HepG2 (cell line): ENCODE results near the gene POLR3H. TPM values are rescaled to one million over a fixed set of nuclear protein-coding genes. Genes with fewer than 3 reads are reported as not detected.

ENCODE experiments used
- AGO2 ChIP-seq: fragments of 200-400 bp; formaldehyde crosslinking; optimal IDR thresholded peaks from 2 replicates; pipeline ENCODE3; 2017; ENCODE audit warnings: mild to moderate bottlenecking, low read depth, low read length, moderate library complexity
- BRD4 ChIP-seq: sonication (generic); formaldehyde crosslinking; IDR thresholded peaks from 2 replicates; pipeline ENCODE4 v1.4.0; 2020; ENCODE audit warnings: missing genetic modification reagents
- CENPBD1 ChIP-seq: sonication (generic); formaldehyde crosslinking; IDR thresholded peaks from 2 replicates; pipeline ENCODE4 v1.8.0; 2022; ENCODE audit warnings: missing genetic modification reagents, low read depth, mild to moderate bottlenecking, borderline replicate concordance
- DZIP1 ChIP-seq: sonication (generic); formaldehyde crosslinking; IDR thresholded peaks from 2 replicates; pipeline ENCODE4 v1.5.0; 2020; ENCODE audit warnings: mild to moderate bottlenecking, missing genetic modification reagents
- KMT2A ChIP-seq: sonication (generic); formaldehyde crosslinking; IDR thresholded peaks from 2 replicates; pipeline ENCODE4 v1.4.0; 2020; ENCODE audit warnings: missing genetic modification reagents
- MEF2D ChIP-seq: sonication (generic); formaldehyde crosslinking; IDR thresholded peaks from 2 replicates; pipeline ENCODE4 v1.5.1; 2020; ENCODE audit warnings: mild to moderate bottlenecking, missing genetic modification reagents
- PHF8 ChIP-seq: sonication (generic); formaldehyde crosslinking; IDR thresholded peaks from 2 replicates; pipeline ENCODE4 v1.5.0; 2020; ENCODE audit warnings: missing genetic modification reagents
- PRPF4 ChIP-seq: fragments of 200-400 bp; formaldehyde crosslinking; IDR thresholded peaks from 2 replicates; pipeline ENCODE4 v1.6.1; 2016; ENCODE audit warnings: low read length, low read depth; ENCODE audit not compliant: poor library complexity, severe bottlenecking
- RORA ChIP-seq: sonication (generic); formaldehyde crosslinking; IDR thresholded peaks from 2 replicates; pipeline ENCODE4 v1.5.0; 2020; ENCODE audit warnings: mild to moderate bottlenecking, missing genetic modification reagents, moderate library complexity
- STAG1 ChIP-seq: sonication (generic); formaldehyde crosslinking; IDR thresholded peaks from 2 replicates; pipeline ENCODE4 v1.4.0; 2020; ENCODE audit warnings: missing genetic modification reagents
- TCF7L2 ChIP-seq: IDR thresholded peaks from 2 replicates; pipeline ENCODE4 v1.6.1; 2011; ENCODE audit warnings: mild to moderate bottlenecking, low read depth, low read length, moderate library complexity
- ZBTB26 ChIP-seq: IDR thresholded peaks from 2 replicates; pipeline ENCODE4 v1.6.1; 2016; ENCODE audit warnings: missing compliant biosample characterization, missing genetic modification reagents, borderline replicate concordance
- ZBTB49 ChIP-seq: sonication (generic); formaldehyde crosslinking; IDR thresholded peaks from 2 replicates; pipeline ENCODE4 v1.4.0; 2020; ENCODE audit warnings: missing genetic modification reagents, borderline replicate concordance
- ZNF136 ChIP-seq: sonication (generic); formaldehyde crosslinking; IDR thresholded peaks from 2 replicates; pipeline ENCODE4 v1.8.1; 2022; ENCODE audit warnings: low read depth, mild to moderate bottlenecking, moderate library complexity, missing genetic modification reagents
- ZNF337 ChIP-seq: sonication (generic); formaldehyde crosslinking; IDR thresholded peaks from 2 replicates; pipeline ENCODE4 v1.5.1; 2020; ENCODE audit warnings: missing genetic modification reagents, low read depth, mild to moderate bottlenecking, borderline replicate concordance
- ZNF567 ChIP-seq: sonication (generic); formaldehyde crosslinking; IDR thresholded peaks from 2 replicates; pipeline ENCODE4 v1.8.1; 2023; ENCODE audit warnings: mild to moderate bottlenecking, missing genetic modification reagents, borderline replicate concordance
- ZNF569 ChIP-seq: sonication (generic); formaldehyde crosslinking; IDR thresholded peaks from 2 replicates; pipeline ENCODE4 v1.5.0; 2020; ENCODE audit warnings: mild to moderate bottlenecking, missing genetic modification reagents, moderate library complexity, borderline replicate concordance
- polyA plus RNA-seq, 8 experiments: library from polyadenylated mRNA; depleted of rRNA in 3 of 8; stranded (reverse) in 7 of 8; unstranded in 1 of 8; fragments of >200 nt; fragmentation: Illumina TruSeq in 4 of 8; extraction: Trizol in 4 of 8; gene quantifications; 2 replicates each; pipeline versions ENCODE4 v1.2.1 to v1.2.3, GENCODE V29; 2011 to 2016; ENCODE audit warnings: low read depth in 4 of 8, missing spikeins in 1 of 8, mixed read lengths in 1 of 8; ENCODE audit not compliant: insufficient read depth in 1 of 8
- total RNA-seq, 5 experiments: library from RNA; depleted of rRNA; stranded (reverse); fragments of >200 nt; fragmentation: Illumina TruSeq; extraction: Trizol; gene quantifications; 2 replicates each; pipeline ENCODE4 v1.2.3, GENCODE V29; 2016; ENCODE audit warnings: low read depth in 1 of 5
- TF ChIP-seq, protein P1 (sequence below): IDR thresholded peaks from 2 replicates; pipeline ENCODE4 v1.6.1; 2012; ENCODE audit warnings: low read length, improper control_type of control experiment

POLR3H gene
- total and polyA plus RNA-seq, 2 of the 13 experiments (the other 11 are each of a cell fraction or from before 2014, with no cell fraction given) = 10.3 to 28.6 TPM

- TF ChIP-seq ZNF567 (CRISPR knock-in tag) (peak; percentile 87; the same call in 1 of the 2 replicates), RORA (no peak), ZNF337 (CRISPR knock-in tag) (0 out of 2 replicates have a peak, but pooled peaks have one; percentile 65), AGO2 (peak; percentile 47), ZBTB26 (CRISPR knock-in tag) (no peak), PHF8 (CRISPR knock-in tag) (peak; percentile 76), KMT2A (CRISPR knock-in tag) (no peak), CENPBD1 (no peak; the same call in 1 of the 2 replicates), PRPF4 (no peak), BRD4 (CRISPR knock-in tag) (no peak), ZNF136 (no peak), ZBTB49 (CRISPR knock-in tag) (no peak), STAG1 (no peak), MEF2D (CRISPR knock-in tag) (peak; percentile 64), ZNF569 (CRISPR knock-in tag) (no peak; the same call in 1 of the 2 replicates), DZIP1 (CRISPR knock-in tag) (no peak), TCF7L2 (no peak)
- TF ChIP-seq, protein P1, sequence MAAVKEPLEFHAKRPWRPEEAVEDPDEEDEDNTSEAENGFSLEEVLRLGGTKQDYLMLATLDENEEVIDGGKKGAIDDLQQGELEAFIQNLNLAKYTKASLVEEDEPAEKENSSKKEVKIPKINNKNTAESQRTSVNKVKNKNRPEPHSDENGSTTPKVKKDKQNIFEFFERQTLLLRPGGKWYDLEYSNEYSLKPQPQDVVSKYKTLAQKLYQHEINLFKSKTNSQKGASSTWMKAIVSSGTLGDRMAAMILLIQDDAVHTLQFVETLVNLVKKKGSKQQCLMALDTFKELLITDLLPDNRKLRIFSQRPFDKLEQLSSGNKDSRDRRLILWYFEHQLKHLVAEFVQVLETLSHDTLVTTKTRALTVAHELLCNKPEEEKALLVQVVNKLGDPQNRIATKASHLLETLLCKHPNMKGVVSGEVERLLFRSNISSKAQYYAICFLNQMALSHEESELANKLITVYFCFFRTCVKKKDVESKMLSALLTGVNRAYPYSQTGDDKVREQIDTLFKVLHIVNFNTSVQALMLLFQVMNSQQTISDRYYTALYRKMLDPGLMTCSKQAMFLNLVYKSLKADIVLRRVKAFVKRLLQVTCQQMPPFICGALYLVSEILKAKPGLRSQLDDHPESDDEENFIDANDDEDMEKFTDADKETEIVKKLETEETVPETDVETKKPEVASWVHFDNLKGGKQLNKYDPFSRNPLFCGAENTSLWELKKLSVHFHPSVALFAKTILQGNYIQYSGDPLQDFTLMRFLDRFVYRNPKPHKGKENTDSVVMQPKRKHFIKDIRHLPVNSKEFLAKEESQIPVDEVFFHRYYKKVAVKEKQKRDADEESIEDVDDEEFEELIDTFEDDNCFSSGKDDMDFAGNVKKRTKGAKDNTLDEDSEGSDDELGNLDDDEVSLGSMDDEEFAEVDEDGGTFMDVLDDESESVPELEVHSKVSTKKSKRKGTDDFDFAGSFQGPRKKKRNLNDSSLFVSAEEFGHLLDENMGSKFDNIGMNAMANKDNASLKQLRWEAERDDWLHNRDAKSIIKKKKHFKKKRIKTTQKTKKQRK = no peak
These were observed 45.3 kb upstream of the POLR3H start, which contains the start of gene PMM1 (continued) for GRCh38 chr22:41589391-41590241.
